ENCODE results near the gene SLC25A43.
"Not testable (repeated sequence)": the region's sequence is repeated elsewhere in the genome, so short reads cannot be mapped to it uniquely, and the experiment has no call there.

Gene SLC25A43

GRCh38 chrX:119398974-119399771 is at the start of gene SLC25A43:
TSS of gene SLC25A43 (plus strand) at chrX:119399336. CDS start at chrX:119399404, 68 bp downstream.
- FAIRE-seq: no peak
- peak; percentile 38 for DNase-seq (ENCODE audit: insufficient read length, low spot score)

- no peak for DNase-seq (ENCODE audit: insufficient read length, low spot score)
Measured at GRCh38 chrX:119359618-119360382, 39.3 kb upstream of the SLC25A43 start.

GRCh38 chrX:119361451-119361850 is 37.7 kb upstream of the SLC25A43 start:
- not testable (repeated sequence) for DNase-seq (ENCODE audit: insufficient read length, low spot score); FAIRE-seq

More at GRCh38 chrX:119359618-119360382, 39.3 kb upstream of the SLC25A43 start:
- FAIRE-seq: no peak

- FAIRE-seq; DNase-seq (ENCODE audit: insufficient read length, low spot score): not testable (repeated sequence)
Measured at GRCh38 chrX:119362074-119362473, 37.1 kb upstream of the SLC25A43 start.

- no peak for FAIRE-seq
- no peak for DNase-seq (ENCODE audit: insufficient read length, low spot score)
Measured at GRCh38 chrX:119363391-119363790, 35.7 kb upstream of the SLC25A43 start.

- not testable (repeated sequence) for FAIRE-seq; DNase-seq (ENCODE audit: insufficient read length, low spot score)
Measured at GRCh38 chrX:119371861-119372260, 27.3 kb upstream of the SLC25A43 start.

GRCh38 chrX:119374736-119375135 is 24.4 kb upstream of the SLC25A43 start:
- FAIRE-seq (peak; percentile 92), DNase-seq (ENCODE audit: insufficient read length, low spot score) (peak; percentile 38)

GRCh38 chrX:119375561-119375960 is 23.6 kb upstream of the SLC25A43 start:
- no peak for FAIRE-seq

GRCh38 chrX:119376312-119376711 is 22.8 kb upstream of the SLC25A43 start:
- DNase-seq (ENCODE audit: insufficient read length, low spot score): no peak
- FAIRE-seq: no peak

More at GRCh38 chrX:119375561-119375960, 23.6 kb upstream of the SLC25A43 start:
- no peak for DNase-seq (ENCODE audit: insufficient read length, low spot score)

- DNase-seq (ENCODE audit: insufficient read length, low spot score) (no peak), FAIRE-seq (no peak)
Measured at GRCh38 chrX:119381349-119381944, 17.7 kb upstream of the SLC25A43 start.

- FAIRE-seq (no peak), DNase-seq (ENCODE audit: insufficient read length, low spot score) (no peak)
Measured at GRCh38 chrX:119382606-119383005, 16.5 kb upstream of the SLC25A43 start.

- FAIRE-seq; DNase-seq (ENCODE audit: insufficient read length, low spot score): not testable (repeated sequence)
Measured at GRCh38 chrX:119386685-119387084, 12.5 kb upstream of the SLC25A43 start.

GRCh38 chrX:119387426-119387825 is 11.7 kb upstream of the SLC25A43 start:
- not testable (repeated sequence) for FAIRE-seq; DNase-seq (ENCODE audit: insufficient read length, low spot score)

GRCh38 chrX:119389214-119389613 is 9.9 kb upstream of the SLC25A43 start:
- DNase-seq (ENCODE audit: insufficient read length, low spot score) (no peak), FAIRE-seq (no peak)

GRCh38 chrX:119389871-119390501 is 9.2 kb upstream of the SLC25A43 start:
- FAIRE-seq (no peak), DNase-seq (ENCODE audit: insufficient read length, low spot score) (no peak)

GRCh38 chrX:119391279-119391678 is 7.9 kb upstream of the SLC25A43 start:
- DNase-seq (ENCODE audit: insufficient read length, low spot score): no peak
- FAIRE-seq: no peak

- DNase-seq (ENCODE audit: insufficient read length, low spot score) (no peak), FAIRE-seq (no peak)
Measured at GRCh38 chrX:119393144-119393543, 6.0 kb upstream of the SLC25A43 start.

- FAIRE-seq (no peak), DNase-seq (ENCODE audit: insufficient read length, low spot score) (no peak)
Measured at GRCh38 chrX:119398587-119398973, 556 bp upstream of the SLC25A43 start.

- DNase-seq (ENCODE audit: insufficient read length, low spot score) (no peak), FAIRE-seq (no peak)
Measured at GRCh38 chrX:119399772-119400101, 601 bp downstream of the SLC25A43 start.

- no peak for FAIRE-seq
- no peak for DNase-seq (ENCODE audit: insufficient read length, low spot score)
Measured at GRCh38 chrX:119401569-119401968, 2.4 kb downstream of the SLC25A43 start.

- no peak for FAIRE-seq
- DNase-seq (ENCODE audit: insufficient read length, low spot score): no peak
Measured at GRCh38 chrX:119402588-119402987, 3.5 kb downstream of the SLC25A43 start.

Measured in HTR-8/SVneo (cell line).